ENCODE measurements around the gene PCDHGC5. TPM values are rescaled to one million over a fixed set of nuclear protein-coding genes. Genes with fewer than 3 reads are reported as not detected.

PCDHGC5 gene
- total RNA-seq, 2 experiments from 2014 or later = 4.4 to 5.0 TPM

DNA sequence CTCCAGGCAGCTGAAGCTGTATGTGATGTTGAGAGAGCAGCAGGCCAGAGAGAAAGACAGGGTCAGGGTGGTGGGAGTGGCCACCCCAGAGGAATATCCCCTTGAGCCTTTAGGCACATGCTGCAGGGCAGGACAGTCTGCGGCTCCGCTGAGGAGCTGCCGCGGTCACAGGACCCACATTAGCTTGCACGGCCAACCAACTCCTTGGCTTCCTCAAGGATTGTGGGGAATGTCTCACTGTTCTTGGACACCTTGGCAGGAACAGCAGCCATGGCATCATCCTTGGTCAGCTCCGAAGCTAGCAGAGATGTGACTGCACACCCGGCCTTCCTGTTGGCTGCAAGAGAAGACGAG is 27.8 kb downstream of the PCDHGC5 start:
- BruUV-seq (replicated peaks) = no TSS peak
- TF ChIP-seq, protein P1, sequence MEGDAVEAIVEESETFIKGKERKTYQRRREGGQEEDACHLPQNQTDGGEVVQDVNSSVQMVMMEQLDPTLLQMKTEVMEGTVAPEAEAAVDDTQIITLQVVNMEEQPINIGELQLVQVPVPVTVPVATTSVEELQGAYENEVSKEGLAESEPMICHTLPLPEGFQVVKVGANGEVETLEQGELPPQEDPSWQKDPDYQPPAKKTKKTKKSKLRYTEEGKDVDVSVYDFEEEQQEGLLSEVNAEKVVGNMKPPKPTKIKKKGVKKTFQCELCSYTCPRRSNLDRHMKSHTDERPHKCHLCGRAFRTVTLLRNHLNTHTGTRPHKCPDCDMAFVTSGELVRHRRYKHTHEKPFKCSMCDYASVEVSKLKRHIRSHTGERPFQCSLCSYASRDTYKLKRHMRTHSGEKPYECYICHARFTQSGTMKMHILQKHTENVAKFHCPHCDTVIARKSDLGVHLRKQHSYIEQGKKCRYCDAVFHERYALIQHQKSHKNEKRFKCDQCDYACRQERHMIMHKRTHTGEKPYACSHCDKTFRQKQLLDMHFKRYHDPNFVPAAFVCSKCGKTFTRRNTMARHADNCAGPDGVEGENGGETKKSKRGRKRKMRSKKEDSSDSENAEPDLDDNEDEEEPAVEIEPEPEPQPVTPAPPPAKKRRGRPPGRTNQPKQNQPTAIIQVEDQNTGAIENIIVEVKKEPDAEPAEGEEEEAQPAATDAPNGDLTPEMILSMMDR (conservative IDR thresholded peaks at IDR 0.05; ENCODE audit: low read length) = no peak
- TF ChIP-seq EZH2phosphoT487 (IDR thresholded peaks at IDR 0.05; ENCODE audit: borderline replicate concordance, low read depth, low read length) = no peak
- Histone ChIP-seq H3K27ac (ENCODE audit: low read depth, low read length, poor library complexity, severe bottlenecking) (peak overlapping the region; percentile 99), H3K4me2 (ENCODE audit: low read length) (0 out of 2 replicates have a peak overlapping the region, but pooled peaks have one; percentile 94), H3K4me3 (ENCODE audit: low read depth, low read length, poor library complexity, severe bottlenecking) (no peak overlapping the region), H3K4me1 (ENCODE audit: insufficient read depth, low read length, poor library complexity, severe bottlenecking) (peaks cover 77% of the 10 kb centered on the region), H3K79me2 (ENCODE audit: insufficient read depth, low read depth, low read length) (peaks cover 2% of the 10 kb centered on the region; the same call in 1 of the 2 replicates), H3K9me2 (ENCODE audit: insufficient read depth, low read length) (no peaks in the 10 kb centered on the region), H3K9me3 (ENCODE audit: low read length) (no peaks in the 10 kb centered on the region), H4K20me1 (ENCODE audit: insufficient read depth, low read length) (no peaks in the 10 kb centered on the region), H3K36me3 (ENCODE audit: insufficient read depth, low read length) (peaks cover 81% of the 10 kb centered on the region), H2AFZ (ENCODE audit: low read length) (no peak overlapping the region)
- intact Hi-C loops (cut with micrococcal nuclease; ENCODE audit: unreplicated experiment) = loop anchor here (10.0 kb wide), 1 partner anchor 98 kb away; the partner anchor contains the start of gene DIAPH1
- CTCF ChIA-PET (ENCODE audit: unreplicated experiment) = interaction anchor here (1.9 kb wide), 1 partner anchor 41 kb away, joined by 8 read pairs; the partner anchor contains the start of gene PCDHGC3
- POLR2A ChIA-PET = interaction anchor here (0.8 to 17.7 kb wide), 4 partner anchors 9 to 92 kb away, joined by 3 to 328 read pairs (median 16); partner anchors contain the start of gene PCDHGC3
- DNase-seq (ENCODE audit: low spot score) = no peak

DNA sequence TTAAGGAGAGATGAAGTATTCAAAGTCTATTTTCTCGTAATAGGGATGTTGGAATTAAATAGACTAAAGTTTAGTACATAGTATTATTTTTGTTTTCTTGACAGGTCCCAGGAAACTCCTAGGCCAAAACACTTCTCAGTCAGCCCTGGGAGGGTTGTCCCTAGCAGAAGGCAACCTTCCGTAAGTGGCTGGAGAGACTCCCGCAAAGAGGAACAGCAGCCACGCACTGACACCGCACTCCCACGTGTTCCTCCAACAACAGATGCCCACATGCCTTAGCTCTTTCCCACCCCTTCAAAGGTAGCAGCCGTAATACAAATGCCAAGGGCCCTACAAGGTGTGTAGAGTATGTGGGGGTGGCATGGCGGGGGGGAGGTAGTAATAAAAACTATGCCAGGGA is 28.4 kb downstream of the PCDHGC5 start:
- intact Hi-C loops (cut with micrococcal nuclease; ENCODE audit: unreplicated experiment) = loop anchor here (10.0 kb wide), 1 partner anchor 97 kb away; the partner anchor contains the start of gene DIAPH1
- BruUV-seq (replicated peaks) = no TSS peak
- H3K9me3 ChIP-seq (ENCODE audit: low read length) = no peaks in the 10 kb centered on the region
- no peaks in the 10 kb centered on the region for H3K9me2 ChIP-seq (ENCODE audit: insufficient read depth, low read length)
- CTCF ChIA-PET (ENCODE audit: unreplicated experiment) = interaction anchor here (0.9 kb wide), 1 partner anchor 74 kb away, joined by 3 read pairs; no protein-coding TSS in a partner anchor
- no peak overlapping the region for H3K4me3 ChIP-seq (ENCODE audit: low read depth, low read length, poor library complexity, severe bottlenecking)
- H3K4me2 ChIP-seq (ENCODE audit: low read length) = peak overlapping the region; percentile 38
- peak overlapping the region; percentile 99 for H3K27ac ChIP-seq (ENCODE audit: low read depth, low read length, poor library complexity, severe bottlenecking)
- TF ChIP-seq, protein P1 (conservative IDR thresholded peaks at IDR 0.05; ENCODE audit: low read length) = no peak
- H3K79me2 ChIP-seq (ENCODE audit: insufficient read depth, low read depth, low read length) = no peaks in the 10 kb centered on the region; the same call in 1 of the 2 replicates
- peaks cover 81% of the 10 kb centered on the region for H3K36me3 ChIP-seq (ENCODE audit: insufficient read depth, low read length)
- POLR2A ChIA-PET = interaction anchor here (0.8 to 17.7 kb wide), 4 partner anchors 8 to 93 kb away, joined by 3 to 328 read pairs (median 16); partner anchors contain the start of gene PCDHGC3
- no peaks in the 10 kb centered on the region for H4K20me1 ChIP-seq (ENCODE audit: insufficient read depth, low read length)
- H3K4me1 ChIP-seq (ENCODE audit: insufficient read depth, low read length, poor library complexity, severe bottlenecking) = peaks cover 77% of the 10 kb centered on the region
- H2AFZ ChIP-seq (ENCODE audit: low read length) = no peak overlapping the region
- DNase-seq (ENCODE audit: low spot score) = no peak

Data from OCI-LY7 (cell line).